Sigmoid colon (tissue), 7 donors: ENCODE results near the gene POLE2. TPM values are rescaled to one million over a fixed set of nuclear protein-coding genes. Genes with fewer than 3 reads are reported as not detected.
A peak's percentile ranks its signal among the peaks of the same experiment; 100 is the strongest.
"Not testable (repeated sequence)": the region's sequence is repeated elsewhere in the genome, so short reads cannot be mapped to it uniquely, and the experiment has no call there.

ENCODE experiments used
- DNase-seq: peaks from one replicate; pipeline ENCODE4 v3.0.0-alpha.2; 2019
- H3K27ac ChIP-seq, 4 donors: fragments of 200-600 bp; sonication (generic); one replicate each; pipeline ENCODE4 v1.5.1; 2016 to 2019; ENCODE audit warnings: mild to moderate bottlenecking in 1 of 4
- H3K27me3 ChIP-seq, 3 donors: fragments of 200-600 bp; sonication (generic); one replicate each; pipeline ENCODE4 v1.5.1; 2019; ENCODE audit warnings: mild to moderate bottlenecking in 1 of 3
- H3K36me3 ChIP-seq, 4 donors: fragments of 200-600 bp; sonication (generic); one replicate each; pipeline ENCODE4 v1.5.1; 2016 to 2019
- H3K4me1 ChIP-seq, 4 donors: fragments of 200-600 bp; sonication (generic); one replicate each; pipeline ENCODE4 v1.5.1; 2017 to 2019
- H3K4me3 ChIP-seq, 4 donors: fragments of 200-600 bp; sonication (generic); one replicate each; pipeline ENCODE4 v1.5.1; 2017 to 2019; ENCODE audit warnings: mild to moderate bottlenecking in 2 of 4, moderate library complexity in 1 of 4
- H3K9me3 ChIP-seq, 4 donors: fragments of 200-600 bp in 3 of 4; sonication (generic) in 3 of 4; one replicate each; pipeline versions ENCODE4 v1.5.1 to v1.6.1; 2013 to 2019
- EP300 ChIP-seq, 4 donors: sonication (generic); formaldehyde crosslinking; IDR thresholded peaks; one replicate each; pipeline ENCODE4 v1.6.1; 2017; ENCODE audit warnings: antibody characterized with exemption in 4 of 4
- POLR2A ChIP-seq, 2 donors: fragments of 450-650 bp; IDR thresholded peaks; one replicate each; pipeline ENCODE4 v1.6.1; 2016; ENCODE audit warnings: antibody characterized with exemption in 2 of 2, mild to moderate bottlenecking in 2 of 2, moderate library complexity in 2 of 2
- POLR2AphosphoS5 ChIP-seq, 4 donors: sonication (generic); formaldehyde crosslinking; IDR thresholded peaks; one replicate each; pipeline ENCODE4 v1.6.1; 2017; ENCODE audit warnings: antibody characterized with exemption in 4 of 4
- WGBS, 2 donors: extraction: QIAGEN DNeasy Blood & Tissue Kit; methylation state at CpG; one replicate each; pipeline ENCODE4 v1.1.7; 2013; 5-methylcytosine and 5-hydroxymethylcytosine counted together
- intact Hi-C: fragments of 100-400 bp; cut with DNase I; formaldehyde crosslinking; loops from one replicate; pipeline ENCODE4 v1.15.1; 2023
- polyA plus RNA-seq, 3 donors: library from polyadenylated mRNA; stranded (reverse); fragments of 200-250 nt; gene quantifications; one replicate each; pipeline ENCODE4 v1.2.3, GENCODE V29; 2013
- total RNA-seq, 4 donors: library from RNA; depleted of rRNA; stranded (reverse); fragments of >200 nt; gene quantifications; one replicate each; pipeline ENCODE4 v1.1.0, GENCODE V29; 2016
- TF ChIP-seq, protein P1 (sequence below), 4 experiments: fragments of 450-650 bp in 3 of 4; fragments of 200-600 bp in 1 of 4; IDR thresholded peaks; one replicate each; pipeline ENCODE4 v1.5.1; 2016 to 2019; ENCODE audit warnings: antibody characterized with exemption in 4 of 4, mild to moderate bottlenecking in 3 of 4, moderate library complexity in 2 of 4
- donor health status: healthy with polysubstance abuse.
- donor health status: Bipolar disorder and iron deficiency.
- donor health status: healthy.

Gene POLE2
- total and polyA plus RNA-seq, 7 donors: 1.4 to 6.9 (median 3.1) TPM; not detected in 1

DNA sequence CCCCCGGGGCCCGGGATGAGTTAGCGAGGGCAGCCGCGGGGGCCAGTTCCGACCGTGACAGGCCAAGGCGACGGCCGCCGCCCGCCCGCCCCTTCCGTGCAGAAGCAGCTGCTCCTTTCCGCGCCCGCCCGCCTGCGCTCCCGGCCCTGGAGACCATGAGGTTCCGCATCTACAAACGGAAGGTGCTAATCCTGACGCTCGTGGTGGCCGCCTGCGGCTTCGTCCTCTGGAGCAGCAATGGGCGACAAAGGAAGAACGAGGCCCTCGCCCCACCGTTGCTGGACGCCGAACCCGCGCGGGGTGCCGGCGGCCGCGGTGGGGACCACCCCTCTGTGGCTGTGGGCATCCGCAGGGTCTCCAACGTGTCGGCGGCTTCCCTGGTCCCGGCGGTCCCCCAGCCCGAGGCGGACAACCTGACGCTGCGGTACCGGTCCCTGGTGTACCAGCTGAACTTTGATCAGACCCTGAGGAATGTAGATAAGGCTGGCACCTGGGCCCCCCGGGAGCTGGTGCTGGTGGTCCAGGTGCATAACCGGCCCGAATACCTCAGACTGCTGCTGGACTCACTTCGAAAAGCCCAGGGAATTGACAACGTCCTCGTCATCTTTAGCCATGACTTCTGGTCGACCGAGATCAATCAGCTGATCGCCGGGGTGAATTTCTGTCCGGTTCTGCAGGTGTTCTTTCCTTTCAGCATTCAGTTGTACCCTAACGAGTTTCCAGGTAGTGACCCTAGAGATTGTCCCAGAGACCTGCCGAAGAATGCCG lies 66.7 kb downstream of the POLE2 start:
- WGBS, 2 donors: 1 to 3% methylated on average over 65 of the region's 65 CpGs
- peak overlapping the region; percentile 90 to 97 (median 92) for H3K27ac ChIP-seq
- TF ChIP-seq POLR2A (IDR thresholded peaks at IDR 0.05): no peak
- TF ChIP-seq EP300 (IDR thresholded peaks at IDR 0.05): no peak
- no peak for TF ChIP-seq POLR2AphosphoS5 (IDR thresholded peaks at IDR 0.05)
- TF ChIP-seq, protein P1, sequence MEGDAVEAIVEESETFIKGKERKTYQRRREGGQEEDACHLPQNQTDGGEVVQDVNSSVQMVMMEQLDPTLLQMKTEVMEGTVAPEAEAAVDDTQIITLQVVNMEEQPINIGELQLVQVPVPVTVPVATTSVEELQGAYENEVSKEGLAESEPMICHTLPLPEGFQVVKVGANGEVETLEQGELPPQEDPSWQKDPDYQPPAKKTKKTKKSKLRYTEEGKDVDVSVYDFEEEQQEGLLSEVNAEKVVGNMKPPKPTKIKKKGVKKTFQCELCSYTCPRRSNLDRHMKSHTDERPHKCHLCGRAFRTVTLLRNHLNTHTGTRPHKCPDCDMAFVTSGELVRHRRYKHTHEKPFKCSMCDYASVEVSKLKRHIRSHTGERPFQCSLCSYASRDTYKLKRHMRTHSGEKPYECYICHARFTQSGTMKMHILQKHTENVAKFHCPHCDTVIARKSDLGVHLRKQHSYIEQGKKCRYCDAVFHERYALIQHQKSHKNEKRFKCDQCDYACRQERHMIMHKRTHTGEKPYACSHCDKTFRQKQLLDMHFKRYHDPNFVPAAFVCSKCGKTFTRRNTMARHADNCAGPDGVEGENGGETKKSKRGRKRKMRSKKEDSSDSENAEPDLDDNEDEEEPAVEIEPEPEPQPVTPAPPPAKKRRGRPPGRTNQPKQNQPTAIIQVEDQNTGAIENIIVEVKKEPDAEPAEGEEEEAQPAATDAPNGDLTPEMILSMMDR (IDR thresholded peaks at IDR 0.05): no peak
- no peaks in the 10 kb centered on the region for H3K27me3 ChIP-seq
- peaks cover 0 to 44% (median 35%) of the 10 kb centered on the region in 4 donors for H3K4me1 ChIP-seq
- peaks cover 0 to 22% (median 3%) of the 10 kb centered on the region in 4 donors for H3K36me3 ChIP-seq
- peak overlapping the region; percentile 73 to 95 (median 82) for H3K4me3 ChIP-seq
- intact Hi-C loops: loop anchor here (2.0 to 5.0 kb wide), 2 partner anchors 14 to 34 kb away; partner anchors contain the start of genes DNAAF2 and RPS29
- no peaks in the 10 kb centered on the region for H3K9me3 ChIP-seq
- DNase-seq: peak; percentile 86

DNA sequence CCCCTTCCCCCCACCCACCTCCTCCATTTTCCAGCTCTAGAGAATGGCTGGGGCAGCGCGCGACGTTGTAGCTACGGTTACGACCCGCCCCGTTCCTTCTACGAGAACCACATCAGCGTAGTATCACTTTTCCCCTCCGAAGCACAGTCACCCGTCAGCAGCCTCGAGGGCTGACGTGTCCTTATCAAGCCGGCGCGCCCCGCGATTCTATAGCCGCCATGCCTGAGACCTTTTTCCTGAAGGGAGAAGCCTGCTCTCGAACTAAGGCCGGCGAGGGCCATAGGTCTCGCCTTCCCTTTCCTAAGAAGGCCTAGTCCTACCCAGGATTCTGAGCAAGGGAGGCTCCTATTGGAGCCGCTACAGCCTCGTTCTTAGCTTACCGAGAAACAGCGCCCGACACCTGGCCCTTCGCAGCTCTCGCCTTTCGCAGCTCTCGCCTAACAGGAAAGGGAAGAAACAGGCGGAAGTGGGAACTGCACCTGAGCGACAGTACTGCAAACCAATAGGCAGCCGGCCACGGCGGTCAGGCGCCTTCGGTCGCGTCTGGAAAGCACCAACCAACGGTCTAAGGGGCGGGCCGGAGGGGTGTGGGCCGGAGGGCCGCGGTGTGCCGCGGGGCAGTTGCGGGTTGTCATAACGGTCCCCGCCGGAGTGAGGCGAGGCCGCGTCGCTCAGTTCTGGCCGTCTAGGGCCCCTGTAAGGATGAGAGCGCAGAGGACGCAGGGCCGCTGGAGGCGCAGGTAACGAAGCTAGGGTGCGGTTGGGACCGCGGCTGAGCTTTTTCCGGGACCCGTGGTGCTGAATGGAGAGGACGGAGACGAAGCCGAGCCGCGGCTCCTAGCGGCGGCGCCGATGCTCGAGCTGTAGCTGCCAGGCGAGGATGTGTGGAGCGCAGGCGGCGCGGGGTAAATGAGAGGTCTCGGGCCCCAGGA lies 67.6 kb downstream of the POLE2 start, which contains the start of the genes MGAT2 and RPL36AL:
Gene MGAT2, plus strand, starts transcription at position 618 of the 932 bp plus-strand sequence. CDS start 470 bp downstream, outside the sequence.
Gene RPL36AL, minus strand, starts transcription at position 445 of the 932 bp plus-strand sequence. CDS start 1,522 bp downstream, outside the sequence.
- Histone ChIP-seq H3K27me3 (no peaks in the 10 kb centered on the region), H3K36me3 (peaks cover 0 to 14% (median 3%) of the 10 kb centered on the region in 4 donors), H3K4me1 (peaks cover 0 to 44% (median 35%) of the 10 kb centered on the region in 4 donors), H3K4me3 (peak within 1 kb of the TSS; percentile 73 to 95 (median 82)), H3K27ac (peak within 1 kb of the TSS; percentile 90 to 97 (median 92)), H3K9me3 (no peaks in the 10 kb centered on the region)
- intact Hi-C loops: loop anchor here (1.0 to 5.0 kb wide), 3 partner anchors 14 to 33 kb away; partner anchors contain the start of genes DNAAF2, LRR1 and RPS29
- DNase-seq: peak; percentile 99
- TF ChIP-seq, protein P1 (IDR thresholded peaks at IDR 0.05): peak in 3 of 4 experiments; percentile 11 to 25 (median 14)
- TF ChIP-seq POLR2A (IDR thresholded peaks at IDR 0.05): peak; percentile 95 to 98
- TF ChIP-seq EP300 (IDR thresholded peaks at IDR 0.05): peak in 1 of 4 donors; percentile 27
- TF ChIP-seq POLR2AphosphoS5 (IDR thresholded peaks at IDR 0.05): peak; percentile 96 to 99 (median 99)
- 0% methylated on average over 85 of the region's 85 CpGs for WGBS, 2 donors

DNA sequence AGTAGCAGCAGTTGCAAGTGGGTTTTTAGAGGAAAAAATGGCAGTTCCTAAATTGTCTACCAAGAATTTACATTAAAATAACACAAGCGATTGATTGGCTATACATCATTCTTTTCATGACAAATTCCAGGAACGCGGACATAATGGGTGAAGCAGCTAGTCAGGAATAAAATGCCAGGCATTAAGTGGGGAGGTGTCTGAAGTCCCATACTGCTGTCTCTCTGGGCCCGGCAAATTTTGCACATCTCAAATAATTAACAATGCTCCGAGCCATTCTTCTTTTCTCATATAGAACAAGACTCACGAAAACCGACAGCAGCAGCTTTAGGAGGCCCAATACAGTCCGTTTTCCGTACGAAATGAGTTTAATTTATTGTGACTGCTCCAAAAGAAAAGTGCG lies 68.3 kb downstream of the POLE2 start:
- no peak for TF ChIP-seq POLR2AphosphoS5 (IDR thresholded peaks at IDR 0.05)
- no peak for TF ChIP-seq POLR2A (IDR thresholded peaks at IDR 0.05)
- H3K27ac ChIP-seq: peak overlapping the region; percentile 90 to 97 (median 92)
- peak overlapping the region; percentile 73 to 95 (median 82) for H3K4me3 ChIP-seq
- intact Hi-C loops: loop anchor here (1.0 to 5.0 kb wide), 3 partner anchors 15 to 32 kb away; partner anchors contain the start of genes DNAAF2, LRR1 and RPS29
- no peaks in the 10 kb centered on the region for H3K9me3 ChIP-seq
- H3K27me3 ChIP-seq: no peaks in the 10 kb centered on the region
- 1 to 2% methylated on average over 11 of the region's 11 CpGs for WGBS, 2 donors
- no peak for DNase-seq
- H3K4me1 ChIP-seq: peaks cover 0 to 44% (median 35%) of the 10 kb centered on the region in 4 donors
- peaks cover 0 to 14% (median 3%) of the 10 kb centered on the region in 4 donors for H3K36me3 ChIP-seq

DNA sequence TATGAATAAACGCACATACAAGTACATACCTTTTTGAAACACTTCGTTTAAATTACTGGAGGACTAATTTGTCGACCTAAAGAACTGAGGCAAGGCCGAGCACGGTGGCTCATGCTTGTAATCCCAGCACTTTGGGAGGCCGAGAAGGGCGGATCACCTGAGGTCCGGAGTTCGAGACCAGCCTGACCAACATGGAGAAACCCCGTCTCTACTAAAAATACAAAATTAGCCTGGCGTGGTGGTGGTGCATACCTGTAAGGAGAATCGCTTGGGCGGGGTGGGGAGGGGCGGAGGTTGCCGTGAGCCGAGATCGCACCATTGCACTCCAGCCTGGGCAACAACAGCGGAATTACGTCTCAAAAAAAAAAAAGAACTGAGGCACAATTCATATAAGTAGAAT lies 68.7 kb downstream of the POLE2 start:
- WGBS, 2 donors: 43 to 68% methylated on average over 19 of the region's 19 CpGs
- H3K27me3 ChIP-seq, DNase-seq, intact Hi-C loops, H3K9me3 ChIP-seq: not testable (repeated sequence)
- Histone ChIP-seq H3K4me1 (peaks cover 0 to 44% (median 35%) of the 10 kb centered on the region in 4 donors), H3K4me3 (peak overlapping the region; percentile 73 to 95 (median 82)), H3K27ac (peak overlapping the region; percentile 90 to 97 (median 92)), H3K36me3 (peaks cover 0 to 14% (median 3%) of the 10 kb centered on the region in 4 donors)

DNA sequence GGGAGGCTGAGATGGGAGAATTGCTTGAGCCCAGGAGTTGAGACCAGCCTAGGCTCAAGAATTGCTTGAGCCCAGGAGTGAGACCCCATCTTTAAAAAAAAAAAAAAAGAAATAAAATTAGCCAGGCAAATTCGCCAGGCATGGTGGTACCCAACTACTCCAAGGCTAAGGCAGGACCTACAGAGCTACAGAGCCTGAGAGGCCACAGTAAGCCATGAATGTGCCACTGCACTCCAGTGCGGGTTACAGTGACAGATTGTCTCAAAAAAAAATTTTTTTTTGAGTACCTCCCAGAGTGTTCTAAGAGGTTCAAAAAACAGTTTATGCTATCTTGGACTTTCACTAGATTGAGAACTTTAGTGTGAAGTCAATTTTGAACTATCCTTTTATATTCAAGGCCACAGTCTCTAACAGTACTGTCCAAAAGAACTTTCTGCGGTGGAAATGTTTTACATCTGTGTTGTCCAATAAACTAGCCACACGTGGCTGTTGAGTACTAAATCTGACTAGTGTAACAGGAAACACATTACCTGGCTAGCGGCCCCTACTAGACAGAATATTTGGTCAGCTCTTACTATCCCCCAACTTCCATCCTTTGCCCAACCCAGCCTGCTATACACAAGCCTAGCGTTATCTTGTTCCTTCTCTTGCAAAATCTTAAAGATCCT lies 70.0 kb downstream of the POLE2 start:
- no peak overlapping the region for H3K27ac ChIP-seq
- no peaks in the 10 kb centered on the region for H3K9me3 ChIP-seq
- H3K36me3 ChIP-seq: peaks cover 0 to 14% (median 3%) of the 10 kb centered on the region in 4 donors
- no peak for DNase-seq
- TF ChIP-seq POLR2A (IDR thresholded peaks at IDR 0.05): no peak
- no peak for TF ChIP-seq EP300 (IDR thresholded peaks at IDR 0.05)
- no peak for TF ChIP-seq POLR2AphosphoS5 (IDR thresholded peaks at IDR 0.05)
- TF ChIP-seq, protein P1 (IDR thresholded peaks at IDR 0.05): no peak
- H3K4me3 ChIP-seq: no peak overlapping the region
- H3K27me3 ChIP-seq: no peaks in the 10 kb centered on the region
- peaks cover 0 to 31% (median 26%) of the 10 kb centered on the region in 4 donors for H3K4me1 ChIP-seq
- 85 to 87% methylated on average over 6 of the region's 6 CpGs for WGBS, 2 donors
- intact Hi-C loops: no loop called here
